SIG-M5 treated with dmso at 0.1 percent for 504 hours (cell line): ENCODE measurements around the gene PIK3R5.
"Not testable (repeated sequence)": the region's sequence is repeated elsewhere in the genome, so short reads cannot be mapped to it uniquely, and the experiment has no call there.

Source experiments
- DNase-seq: peaks from one replicate; lab custom pipeline; 2025; ENCODE audit not compliant: unreplicated experiment; lab: John Stamatoyannopoulos, UW

The PIK3R5 gene

GRCh38 chr17:8965394-8966168, at the start of gene PIK3R5:
PIK3R5 (minus strand) TSS chr17:8965707; CDS start chr17:8911494, 54,213 bp downstream.
- peak; percentile 92 for DNase-seq

- no peak for DNase-seq
Measured at GRCh38 chr17:9011001-9011400, 45.5 kb upstream of the PIK3R5 start.

GRCh38 chr17:9009737-9010136, 44.2 kb upstream of the PIK3R5 start:
- no peak for DNase-seq

GRCh38 chr17:9009096-9009495, 43.6 kb upstream of the PIK3R5 start:
- DNase-seq: no peak

- DNase-seq: no peak
Measured at GRCh38 chr17:9007052-9007714, 41.7 kb upstream of the PIK3R5 start.

GRCh38 chr17:9006175-9006767, 40.8 kb upstream of the PIK3R5 start:
- DNase-seq: no peak

GRCh38 chr17:9004961-9005285, 39.4 kb upstream of the PIK3R5 start:
- no peak for DNase-seq

- no peak for DNase-seq
Measured at GRCh38 chr17:9004132-9004960, 38.8 kb upstream of the PIK3R5 start.

- no peak for DNase-seq
Measured at GRCh38 chr17:9003355-9004131, 38.0 kb upstream of the PIK3R5 start.

GRCh38 chr17:9002606-9003354, 37.3 kb upstream of the PIK3R5 start:
- DNase-seq: no peak

- no peak for DNase-seq
Measured at GRCh38 chr17:9002227-9002605, 36.7 kb upstream of the PIK3R5 start.

- DNase-seq: no peak
Measured at GRCh38 chr17:9001559-9001958, 36.1 kb upstream of the PIK3R5 start.

GRCh38 chr17:8997994-8998628, 32.6 kb upstream of the PIK3R5 start:
- DNase-seq: peak; percentile 49

GRCh38 chr17:8995711-8996110, 30.2 kb upstream of the PIK3R5 start:
- no peak for DNase-seq

- peak; percentile 49 for DNase-seq
Measured at GRCh38 chr17:8994319-8994718, 28.8 kb upstream of the PIK3R5 start.

GRCh38 chr17:8991514-8992285, 26.2 kb upstream of the PIK3R5 start:
- DNase-seq: peak; percentile 68

GRCh38 chr17:8988263-8988935, 22.9 kb upstream of the PIK3R5 start:
- not testable (repeated sequence) for DNase-seq

- DNase-seq: no peak
Measured at GRCh38 chr17:8986295-8986694, 20.8 kb upstream of the PIK3R5 start.
